ENCODE data around the gene ARHGAP27. TPM values are rescaled to one million over a fixed set of nuclear protein-coding genes. Genes with fewer than 3 reads are reported as not detected.
"Not testable (repeated sequence)": the region's sequence is repeated elsewhere in the genome, so short reads cannot be mapped to it uniquely, and the experiment has no call there.

The ARHGAP27 gene
- polyA plus RNA-seq, 1 experiment, result 2.3 TPM

- H3K27me3 ChIP-seq (ENCODE audit: control insufficient read depth, insufficient read depth, low read length); DNase-seq (ENCODE audit: low read depth); H3K4me3 ChIP-seq (ENCODE audit: low read depth, low read length); POLR2A ChIA-PET; CTCF ChIA-PET; H3K36me3 ChIP-seq (ENCODE audit: control insufficient read depth, insufficient read depth, low read length): not testable (repeated sequence)
Observed at GRCh38 chr17:45453225-45453534, 20.5 kb upstream of the ARHGAP27 start.

GRCh38 chr17:45452329-45453224, 19.9 kb upstream of the ARHGAP27 start:
- H3K4me3 ChIP-seq (ENCODE audit: low read depth, low read length); H3K36me3 ChIP-seq (ENCODE audit: control insufficient read depth, insufficient read depth, low read length); CTCF ChIA-PET; POLR2A ChIA-PET; H3K27me3 ChIP-seq (ENCODE audit: control insufficient read depth, insufficient read depth, low read length); DNase-seq (ENCODE audit: low read depth): not testable (repeated sequence)

- DNase-seq (ENCODE audit: low read depth); POLR2A ChIA-PET; CTCF ChIA-PET: not testable (repeated sequence)
Observed at GRCh38 chr17:45451660-45452059, 19.0 kb upstream of the ARHGAP27 start.

GRCh38 chr17:45451131-45451530, 18.5 kb upstream of the ARHGAP27 start:
- Histone ChIP-seq H3K4me3 (ENCODE audit: low read depth, low read length) (no peak overlapping the region), H3K27me3 (ENCODE audit: control insufficient read depth, insufficient read depth, low read length) (no peaks in the 10 kb centered on the region), H3K36me3 (ENCODE audit: control insufficient read depth, insufficient read depth, low read length) (peaks cover 2% of the 10 kb centered on the region)
- no peak for TF ChIP-seq CTCF (IDR thresholded peaks at IDR 0.05; ENCODE audit: insufficient read depth, low read depth, low read length)
- POLR2A ChIA-PET, result no interaction called here
- CTCF ChIA-PET, result no interaction called here
- no peak for DNase-seq (ENCODE audit: low read depth)

More at GRCh38 chr17:45451660-45452059, 19.0 kb upstream of the ARHGAP27 start:
- not testable (repeated sequence) for H3K4me3 ChIP-seq (ENCODE audit: low read depth, low read length); H3K36me3 ChIP-seq (ENCODE audit: control insufficient read depth, insufficient read depth, low read length); H3K27me3 ChIP-seq (ENCODE audit: control insufficient read depth, insufficient read depth, low read length)

GRCh38 chr17:45449708-45450329, 17.1 kb upstream of the ARHGAP27 start:
- H3K4me3 ChIP-seq (ENCODE audit: low read depth, low read length); POLR2A ChIA-PET; DNase-seq (ENCODE audit: low read depth); H3K27me3 ChIP-seq (ENCODE audit: control insufficient read depth, insufficient read depth, low read length); CTCF ChIA-PET; H3K36me3 ChIP-seq (ENCODE audit: control insufficient read depth, insufficient read depth, low read length): not testable (repeated sequence)

GRCh38 chr17:45449260-45449659, 16.6 kb upstream of the ARHGAP27 start:
- DNase-seq (ENCODE audit: low read depth); H3K4me3 ChIP-seq (ENCODE audit: low read depth, low read length); H3K36me3 ChIP-seq (ENCODE audit: control insufficient read depth, insufficient read depth, low read length); H3K27me3 ChIP-seq (ENCODE audit: control insufficient read depth, insufficient read depth, low read length); POLR2A ChIA-PET; CTCF ChIA-PET: not testable (repeated sequence)

- POLR2A ChIA-PET; H3K4me3 ChIP-seq (ENCODE audit: low read depth, low read length); H3K27me3 ChIP-seq (ENCODE audit: control insufficient read depth, insufficient read depth, low read length); H3K36me3 ChIP-seq (ENCODE audit: control insufficient read depth, insufficient read depth, low read length); CTCF ChIA-PET; DNase-seq (ENCODE audit: low read depth): not testable (repeated sequence)
Observed at GRCh38 chr17:45448483-45448882, 15.8 kb upstream of the ARHGAP27 start.

- CTCF ChIA-PET; H3K36me3 ChIP-seq (ENCODE audit: control insufficient read depth, insufficient read depth, low read length); H3K27me3 ChIP-seq (ENCODE audit: control insufficient read depth, insufficient read depth, low read length); DNase-seq (ENCODE audit: low read depth); H3K4me3 ChIP-seq (ENCODE audit: low read depth, low read length); POLR2A ChIA-PET: not testable (repeated sequence)
Observed at GRCh38 chr17:45448066-45448465, 15.4 kb upstream of the ARHGAP27 start.

GRCh38 chr17:45447650-45448049, 15.0 kb upstream of the ARHGAP27 start:
- CTCF ChIA-PET; POLR2A ChIA-PET; H3K36me3 ChIP-seq (ENCODE audit: control insufficient read depth, insufficient read depth, low read length): not testable (repeated sequence)

GRCh38 chr17:45446872-45447625, 14.4 kb upstream of the ARHGAP27 start:
- H3K36me3 ChIP-seq (ENCODE audit: control insufficient read depth, insufficient read depth, low read length); DNase-seq (ENCODE audit: low read depth); H3K27me3 ChIP-seq (ENCODE audit: control insufficient read depth, insufficient read depth, low read length); H3K4me3 ChIP-seq (ENCODE audit: low read depth, low read length); POLR2A ChIA-PET; CTCF ChIA-PET: not testable (repeated sequence)

More at GRCh38 chr17:45447650-45448049, 15.0 kb upstream of the ARHGAP27 start:
- not testable (repeated sequence) for H3K27me3 ChIP-seq (ENCODE audit: control insufficient read depth, insufficient read depth, low read length); DNase-seq (ENCODE audit: low read depth); H3K4me3 ChIP-seq (ENCODE audit: low read depth, low read length)

GRCh38 chr17:45445901-45446743, 13.5 kb upstream of the ARHGAP27 start:
- DNase-seq (ENCODE audit: low read depth), result peak; percentile 37
- CTCF ChIA-PET; H3K36me3 ChIP-seq (ENCODE audit: control insufficient read depth, insufficient read depth, low read length); POLR2A ChIA-PET; H3K27me3 ChIP-seq (ENCODE audit: control insufficient read depth, insufficient read depth, low read length); H3K4me3 ChIP-seq (ENCODE audit: low read depth, low read length): not testable (repeated sequence)

Data from BJ (cell line).